NCI-H748 (cell line): Measurements from ENCODE around the gene ITM2C.

Experiments
- DNase-seq: peaks from one replicate; lab custom pipeline; 2025; ENCODE audit not compliant: unreplicated experiment; lab: John Stamatoyannopoulos, UW

ITM2C gene

GRCh38 chr2:230864605-230865306, at the start of gene ITM2C:
Gene ITM2C, plus strand, starts transcription at chr2:230864942. Its CDS starts 84 bp downstream, at chr2:230865026.
- DNase-seq = peak; percentile 74

- no peak for DNase-seq
These were observed 49.7 kb upstream of the ITM2C start for GRCh38 chr2:230815088-230815487.

- DNase-seq = no peak
These were observed 48.0 kb upstream of the ITM2C start for GRCh38 chr2:230816735-230817134.

GRCh38 chr2:230819433-230819832, 45.3 kb upstream of the ITM2C start:
- no peak for DNase-seq

GRCh38 chr2:230821261-230821990, 43.3 kb upstream of the ITM2C start:
- DNase-seq = no peak

GRCh38 chr2:230821991-230822520, 42.7 kb upstream of the ITM2C start:
- DNase-seq = no peak

GRCh38 chr2:230823264-230823964, 41.3 kb upstream of the ITM2C start:
- no peak for DNase-seq

- peak; percentile 82 for DNase-seq
These were observed 40.2 kb upstream of the ITM2C start for GRCh38 chr2:230824406-230824978.

GRCh38 chr2:230825354-230825753, 39.4 kb upstream of the ITM2C start:
- no peak for DNase-seq

- DNase-seq = no peak
These were observed 36.9 kb upstream of the ITM2C start for GRCh38 chr2:230827774-230828271.

GRCh38 chr2:230828272-230828961, 36.3 kb upstream of the ITM2C start:
- no peak for DNase-seq

GRCh38 chr2:230829293-230829692, 35.4 kb upstream of the ITM2C start:
- DNase-seq = no peak

- no peak for DNase-seq
These were observed 34.8 kb upstream of the ITM2C start for GRCh38 chr2:230829959-230830358.

- no peak for DNase-seq
These were observed 34.3 kb upstream of the ITM2C start for GRCh38 chr2:230830428-230830827.

GRCh38 chr2:230840301-230840700, 24.4 kb upstream of the ITM2C start:
- no peak for DNase-seq

- DNase-seq = no peak
These were observed 22.3 kb upstream of the ITM2C start for GRCh38 chr2:230842473-230842872.

- DNase-seq = no peak
These were observed 21.6 kb upstream of the ITM2C start for GRCh38 chr2:230843132-230843531.

- DNase-seq = no peak
These were observed 18.4 kb upstream of the ITM2C start for GRCh38 chr2:230846360-230846759.

GRCh38 chr2:230847883-230848388, 16.8 kb upstream of the ITM2C start:
- DNase-seq = peak; percentile 65

- no peak for DNase-seq
These were observed 14.9 kb upstream of the ITM2C start for GRCh38 chr2:230849633-230850357.
